ENCODE data around the gene DYNLT2B. TPM values are rescaled to one million over a fixed set of nuclear protein-coding genes. Genes with fewer than 3 reads are reported as not detected.

The DYNLT2B gene
- total and polyA plus RNA-seq, 4 donors: 2.5 to 22.4 (median 13.7) TPM

DNA sequence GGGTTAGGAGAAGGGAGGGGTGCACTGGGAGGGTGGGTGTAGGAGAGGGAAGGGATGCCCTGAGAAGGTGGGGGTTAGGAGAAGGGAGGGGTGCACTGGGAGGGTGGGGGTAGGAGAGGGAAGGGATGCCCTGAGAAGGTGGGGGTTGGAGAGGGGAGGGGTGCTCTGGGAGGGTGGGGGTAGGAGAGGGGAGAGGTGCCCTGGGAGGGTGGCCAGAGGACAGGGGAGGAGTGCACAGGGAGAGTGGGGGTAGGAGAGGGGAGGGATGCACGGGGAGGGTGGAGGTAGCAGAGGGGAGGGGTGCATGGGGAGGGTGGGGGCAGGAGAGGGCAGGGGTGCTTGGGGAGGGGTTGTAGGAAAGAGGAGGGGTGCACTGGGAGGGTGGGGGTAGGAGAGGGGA, 16.9 kb upstream of the DYNLT2B start:
- 40 to 86% methylated on average over 1 of the region's 1 CpG for WGBS, 2 donors
- Histone ChIP-seq H3K9me3 (ENCODE audit: control insufficient read depth in 4 of 4, insufficient read depth in 3 of 4, low read length in 3 of 4) (peaks cover 0 to 4% (median 1%) of the 10 kb centered on the region in 4 donors), H3K27me3 (ENCODE audit: control insufficient read depth in 3 of 3, insufficient read depth in 3 of 3, low read length in 2 of 3) (no peaks in the 10 kb centered on the region), H3K9ac (ENCODE audit: insufficient read depth in 1 of 2, low read length in 2 of 2) (no peak overlapping the region), H3K4me3 (no peak overlapping the region), H3K36me3 (ENCODE audit: control insufficient read depth in 4 of 4, insufficient read depth in 4 of 4, low read length in 4 of 4) (no peaks in the 10 kb centered on the region), H3K27ac (ENCODE audit: low read depth in 1 of 2, low read length in 1 of 2) (no peak overlapping the region), H3K4me1 (ENCODE audit: control insufficient read depth in 5 of 5, insufficient read depth in 5 of 5, low read length in 5 of 5) (no peaks in the 10 kb centered on the region)
- DNase-seq: no peak
- TF ChIP-seq, protein P1, sequence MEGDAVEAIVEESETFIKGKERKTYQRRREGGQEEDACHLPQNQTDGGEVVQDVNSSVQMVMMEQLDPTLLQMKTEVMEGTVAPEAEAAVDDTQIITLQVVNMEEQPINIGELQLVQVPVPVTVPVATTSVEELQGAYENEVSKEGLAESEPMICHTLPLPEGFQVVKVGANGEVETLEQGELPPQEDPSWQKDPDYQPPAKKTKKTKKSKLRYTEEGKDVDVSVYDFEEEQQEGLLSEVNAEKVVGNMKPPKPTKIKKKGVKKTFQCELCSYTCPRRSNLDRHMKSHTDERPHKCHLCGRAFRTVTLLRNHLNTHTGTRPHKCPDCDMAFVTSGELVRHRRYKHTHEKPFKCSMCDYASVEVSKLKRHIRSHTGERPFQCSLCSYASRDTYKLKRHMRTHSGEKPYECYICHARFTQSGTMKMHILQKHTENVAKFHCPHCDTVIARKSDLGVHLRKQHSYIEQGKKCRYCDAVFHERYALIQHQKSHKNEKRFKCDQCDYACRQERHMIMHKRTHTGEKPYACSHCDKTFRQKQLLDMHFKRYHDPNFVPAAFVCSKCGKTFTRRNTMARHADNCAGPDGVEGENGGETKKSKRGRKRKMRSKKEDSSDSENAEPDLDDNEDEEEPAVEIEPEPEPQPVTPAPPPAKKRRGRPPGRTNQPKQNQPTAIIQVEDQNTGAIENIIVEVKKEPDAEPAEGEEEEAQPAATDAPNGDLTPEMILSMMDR (IDR thresholded peaks at IDR 0.05; ENCODE audit: control extremely low read depth, extremely low read depth): no peak
- ATAC-seq (ENCODE audit: insufficient read depth, low FRiP score): no peak

DNA sequence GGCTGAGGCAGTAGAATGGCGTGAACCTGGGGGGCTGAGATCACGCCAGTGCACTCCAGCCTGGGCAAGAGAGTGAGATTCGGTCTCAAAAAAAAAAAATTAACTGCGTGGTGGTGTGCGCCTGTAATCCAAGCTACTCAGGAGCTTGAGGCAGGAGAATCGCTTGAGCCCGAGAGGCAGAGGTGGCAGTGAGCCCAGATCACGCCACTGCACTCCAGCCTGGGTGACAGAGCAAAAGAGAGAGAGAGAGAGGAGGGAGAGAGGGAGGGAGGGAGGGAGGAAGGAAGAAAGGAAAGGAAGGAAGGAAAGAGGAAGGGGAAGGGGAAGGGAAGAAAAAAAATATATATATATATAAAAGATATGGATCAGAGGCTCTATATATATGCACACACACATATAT, 14.1 kb upstream of the DYNLT2B start:
- peaks cover 0 to 4% (median 2%) of the 10 kb centered on the region in 3 donors for H3K27me3 ChIP-seq (ENCODE audit: control insufficient read depth in 3 of 3, insufficient read depth in 3 of 3, low read length in 2 of 3)
- no peaks in the 10 kb centered on the region for H3K36me3 ChIP-seq (ENCODE audit: control insufficient read depth in 4 of 4, insufficient read depth in 4 of 4, low read length in 4 of 4)
- DNase-seq: no peak
- H3K9me3 ChIP-seq (ENCODE audit: control insufficient read depth in 4 of 4, insufficient read depth in 3 of 4, low read length in 3 of 4): no peaks in the 10 kb centered on the region
- 81 to 86% methylated on average over 8 of the region's 8 CpGs for WGBS, 2 donors
- H3K27ac ChIP-seq (ENCODE audit: low read depth in 1 of 2, low read length in 1 of 2): no peak overlapping the region
- no peak for ATAC-seq (ENCODE audit: insufficient read depth, low FRiP score)
- no peaks in the 10 kb centered on the region for H3K4me1 ChIP-seq (ENCODE audit: control insufficient read depth in 5 of 5, insufficient read depth in 5 of 5, low read length in 5 of 5)
- no peak overlapping the region for H3K9ac ChIP-seq (ENCODE audit: insufficient read depth in 1 of 2, low read length in 2 of 2)
- TF ChIP-seq, protein P1 (IDR thresholded peaks at IDR 0.05; ENCODE audit: control extremely low read depth, extremely low read depth): no peak
- H3K4me3 ChIP-seq: no peak overlapping the region

DNA sequence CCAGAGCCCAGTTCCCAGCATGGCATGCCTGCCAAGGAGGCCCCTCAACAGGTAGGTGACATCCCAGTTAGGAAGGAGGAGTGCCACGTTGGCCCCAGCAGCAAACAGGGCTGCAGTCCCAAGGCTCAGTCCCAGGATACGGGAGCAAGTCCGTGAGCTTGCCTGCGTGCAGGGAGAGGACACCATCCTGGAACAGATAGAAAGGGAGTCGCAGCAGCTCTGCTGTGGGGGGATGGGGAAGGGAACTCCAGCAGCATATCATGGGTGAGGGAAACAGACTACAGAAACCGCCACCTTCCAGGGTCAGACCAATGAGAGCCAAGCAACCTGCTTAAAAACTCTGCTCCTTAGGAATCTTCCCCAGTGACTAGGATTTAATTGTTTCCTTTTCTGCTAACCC, 9.4 kb upstream of the DYNLT2B start:
- no peaks in the 10 kb centered on the region for H3K9me3 ChIP-seq (ENCODE audit: control insufficient read depth in 4 of 4, insufficient read depth in 3 of 4, low read length in 3 of 4)
- 38 to 57% methylated on average over 6 of the region's 6 CpGs for WGBS, 2 donors
- no peak overlapping the region for H3K4me3 ChIP-seq
- H3K27me3 ChIP-seq (ENCODE audit: control insufficient read depth in 3 of 3, insufficient read depth in 3 of 3, low read length in 2 of 3): peaks cover 0 to 4% (median 2%) of the 10 kb centered on the region in 3 donors
- TF ChIP-seq, protein P1 (IDR thresholded peaks at IDR 0.05; ENCODE audit: control extremely low read depth, extremely low read depth): no peak
- ATAC-seq (ENCODE audit: insufficient read depth, low FRiP score): no peak
- H3K27ac ChIP-seq (ENCODE audit: low read depth in 1 of 2, low read length in 1 of 2): no peak overlapping the region
- no peaks in the 10 kb centered on the region for H3K36me3 ChIP-seq (ENCODE audit: control insufficient read depth in 4 of 4, insufficient read depth in 4 of 4, low read length in 4 of 4)
- no peak for DNase-seq
- H3K4me1 ChIP-seq (ENCODE audit: control insufficient read depth in 5 of 5, insufficient read depth in 5 of 5, low read length in 5 of 5): peaks cover 0 to 2% (median 0%) of the 10 kb centered on the region in 5 donors
- no peak overlapping the region for H3K9ac ChIP-seq (ENCODE audit: insufficient read depth in 1 of 2, low read length in 2 of 2)

DNA sequence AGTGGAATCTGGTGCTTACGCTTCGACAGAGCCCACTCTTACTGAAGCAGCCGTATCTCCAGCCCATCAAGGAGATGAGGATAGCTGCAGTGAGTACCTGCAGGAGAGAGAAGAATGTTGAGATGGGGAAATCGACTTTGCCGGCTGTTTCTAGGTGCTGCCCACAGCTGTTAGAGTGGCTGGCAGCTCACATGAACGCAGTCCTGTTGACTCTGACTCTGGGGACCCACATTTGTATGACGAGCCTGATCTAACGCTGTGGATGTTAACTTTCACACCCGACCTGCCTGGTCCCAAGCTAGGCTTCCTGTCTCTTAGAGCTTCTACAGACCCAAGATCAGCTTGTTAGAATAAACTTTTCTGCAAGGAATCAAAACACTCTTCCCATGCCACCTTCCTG, 8.9 kb upstream of the DYNLT2B start:
- H3K9me3 ChIP-seq (ENCODE audit: control insufficient read depth in 4 of 4, insufficient read depth in 3 of 4, low read length in 3 of 4): no peaks in the 10 kb centered on the region
- ATAC-seq (ENCODE audit: insufficient read depth, low FRiP score): no peak
- H3K4me1 ChIP-seq (ENCODE audit: control insufficient read depth in 5 of 5, insufficient read depth in 5 of 5, low read length in 5 of 5): peaks cover 0 to 2% (median 0%) of the 10 kb centered on the region in 5 donors
- no peak overlapping the region for H3K4me3 ChIP-seq
- H3K27me3 ChIP-seq (ENCODE audit: control insufficient read depth in 3 of 3, insufficient read depth in 3 of 3, low read length in 2 of 3): peaks cover 0 to 4% (median 2%) of the 10 kb centered on the region in 3 donors
- no peaks in the 10 kb centered on the region for H3K36me3 ChIP-seq (ENCODE audit: control insufficient read depth in 4 of 4, insufficient read depth in 4 of 4, low read length in 4 of 4)
- H3K27ac ChIP-seq (ENCODE audit: low read depth in 1 of 2, low read length in 1 of 2): no peak overlapping the region
- no peak for DNase-seq
- TF ChIP-seq, protein P1 (IDR thresholded peaks at IDR 0.05; ENCODE audit: control extremely low read depth, extremely low read depth): no peak
- H3K9ac ChIP-seq (ENCODE audit: insufficient read depth in 1 of 2, low read length in 2 of 2): no peak overlapping the region
- WGBS, 2 donors: 82 to 84% methylated on average over 9 of the region's 9 CpGs
